GM19099 (cell line): ENCODE results near the gene KDM2A.

Source experiments
- POLR2A ChIP-seq: IDR thresholded peaks from 3 replicates; pipeline ENCODE4 v1.6.1; 2011; ENCODE audit warnings: low read depth; ENCODE audit not compliant: insufficient read length; ENCODE audit errors: extremely low read depth

The KDM2A gene

GRCh38 chr11:67240576-67241389, 121.7 kb downstream of the KDM2A start:
- TF ChIP-seq POLR2A, result peak; percentile 55

GRCh38 chr11:67242548-67242947, 123.5 kb downstream of the KDM2A start:
- no peak for TF ChIP-seq POLR2A

GRCh38 chr11:67243051-67243450, 124.0 kb downstream of the KDM2A start:
- no peak for TF ChIP-seq POLR2A

GRCh38 chr11:67245046-67245445, 126.0 kb downstream of the KDM2A start:
- TF ChIP-seq POLR2A, result no peak

- no peak for TF ChIP-seq POLR2A
These were observed 129.0 kb downstream of the KDM2A start for GRCh38 chr11:67247946-67248550.

GRCh38 chr11:67248653-67249052, 129.6 kb downstream of the KDM2A start:
- no peak for TF ChIP-seq POLR2A

- TF ChIP-seq POLR2A, result no peak
These were observed 131.3 kb downstream of the KDM2A start for GRCh38 chr11:67250059-67251043.

- TF ChIP-seq POLR2A, result no peak
These were observed 132.8 kb downstream of the KDM2A start for GRCh38 chr11:67251841-67252240.

GRCh38 chr11:67252831-67253239, 133.8 kb downstream of the KDM2A start:
- TF ChIP-seq POLR2A, result no peak

GRCh38 chr11:67253872-67254624, 135.0 kb downstream of the KDM2A start:
- no peak for TF ChIP-seq POLR2A

GRCh38 chr11:67254798-67255197, 135.7 kb downstream of the KDM2A start:
- no peak for TF ChIP-seq POLR2A

- no peak for TF ChIP-seq POLR2A
These were observed 136.3 kb downstream of the KDM2A start for GRCh38 chr11:67255353-67255752.

GRCh38 chr11:67255864-67256263, 136.8 kb downstream of the KDM2A start:
- no peak for TF ChIP-seq POLR2A

- TF ChIP-seq POLR2A, result no peak
These were observed 137.5 kb downstream of the KDM2A start for GRCh38 chr11:67256477-67257135.
